HCT116 (cell line): ENCODE data around the gene ZNF462.

Experiments used
- CTCF ChIP-seq, 3 experiments: fragments of 200-600 bp in 1 of 3; sonication (generic) in 1 of 3; IDR thresholded peaks in 2 of 3; conservative IDR thresholded peaks in 1 of 3; 2 replicates each; pipeline ENCODE4 v1.5.1; 2012 to 2017; ENCODE audit warnings: low read depth in 2 of 3, low read length in 2 of 3, antibody characterized with exemption in 1 of 3, borderline replicate concordance in 1 of 3, control low read depth in 1 of 3, mild to moderate bottlenecking in 1 of 3, mixed read lengths in 1 of 3, mixed run types in 1 of 3, moderate library complexity in 1 of 3; ENCODE audit not compliant: insufficient read depth in 1 of 3
- EZH2phosphoT487 ChIP-seq: fragments of 200-600 bp; IDR thresholded peaks from 2 replicates; pipeline ENCODE4 v1.6.1; 2018; ENCODE audit warnings: antibody characterized with exemption, borderline replicate concordance
- FOSL1 ChIP-seq: IDR thresholded peaks from 2 replicates; pipeline ENCODE4 v1.6.1; 2012; ENCODE audit warnings: low read depth
- POLR2A ChIP-seq: IDR thresholded peaks from 2 replicates; pipeline ENCODE4 v1.7.0; 2011; ENCODE audit warnings: borderline replicate concordance; ENCODE audit not compliant: insufficient read depth, insufficient read length; ENCODE audit errors: extremely low read depth
- RAD21 ChIP-seq: IDR thresholded peaks from 2 replicates; pipeline ENCODE4 v1.6.1; 2012; ENCODE audit warnings: low read depth, mild to moderate bottlenecking
- SIN3A ChIP-seq: IDR thresholded peaks from 2 replicates; pipeline ENCODE4 v1.6.1; 2012; ENCODE audit warnings: low read depth
- YY1 ChIP-seq: IDR thresholded peaks from 2 replicates; pipeline ENCODE4 v1.6.1; 2011; ENCODE audit warnings: low read length, low read depth, moderate library complexity, mild to moderate bottlenecking; ENCODE audit not compliant: insufficient replicate concordance; ENCODE audit errors: extremely low read depth

GRCh38 chr9:106966481-106966880, 103.5 kb downstream of the ZNF462 start:
- TF ChIP-seq FOSL1 (no peak), RAD21 (no peak), YY1 (no peak), EZH2phosphoT487 (no peak), POLR2A (no peak), CTCF (IDR thresholded peaks at IDR 0.05 in 2 of 3, conservative IDR thresholded peaks at IDR 0.05 in 1 of 3; ENCODE audit: borderline replicate concordance in 1 of 3, insufficient read depth in 1 of 3, low read depth in 2 of 3, low read length in 2 of 3) (no peak), SIN3A (no peak)
